GM12878 (cell line): ENCODE results near the gene PRIMPOL. TPM values are rescaled to one million over a fixed set of nuclear protein-coding genes. Genes with fewer than 3 reads are reported as not detected.

Source experiments
- ATAC-seq: fragments of 200-7000 bp; cut with Tn5 transposase; 3 replicates; pipeline ENCODE4 v1.9.1; 2020; ENCODE audit warnings: mild to moderate bottlenecking, moderate library complexity
- BruUV-seq: library from RNA; stranded (reverse); fragments of 400-500 nt; replicated peaks from 2 replicates; lab custom pipeline; 2021; lab: Mats Ljungman, UMichigan
- CTCF ChIA-PET: fragments of 300-600 bp; sonication (Branson Sonifier 250); formaldehyde crosslinking; extraction: SDS; loops from one replicate; lab custom pipeline; 2021; ENCODE audit warnings: inconsistent platforms; lab: Yijun Ruan, JAX
- POLR2A ChIA-PET: fragments of 350-600 bp; formaldehyde crosslinking; extraction: SDS; loops from one replicate; lab custom pipeline; 2021; ENCODE audit warnings: inconsistent platforms; lab: Charles Lee
- RAD21 ChIA-PET: fragments of 300-600 bp; sonication (Branson Sonifier 250); formaldehyde crosslinking; loops from one replicate; lab custom pipeline; 2023; ENCODE audit warnings: antibody characterized with exemption; ENCODE audit not compliant: unreplicated experiment; lab: Charles Lee
- SMC1A ChIA-PET: fragments of 300-600 bp; sonication (Branson Sonifier 250); formaldehyde crosslinking; loops from one replicate; lab custom pipeline; 2023; ENCODE audit not compliant: unreplicated experiment, uncharacterized antibody; lab: Charles Lee
- DNase-seq: peaks from one replicate; pipeline ENCODE4 v3.0.0-alpha.2; 2011; ENCODE audit warnings: low read depth, low spot score
- FAIRE-seq: peaks from 3 replicates; lab custom pipeline; 2011; peaks lifted over from hg19 to GRCh38; lab: Jason Lieb, UNC
- H2AFZ ChIP-seq: 2 replicates; pipeline ENCODE4 v1.6.0; 2011; ENCODE audit warnings: low read depth, low read length, control low read depth; ENCODE audit not compliant: control insufficient read depth
- H3K27ac ChIP-seq: 2 replicates; pipeline ENCODE4 v1.5.1; 2011; ENCODE audit warnings: control low read depth; ENCODE audit not compliant: control insufficient read depth, insufficient read depth
- H3K27me3 ChIP-seq, 2 experiments: replicated peaks in 1 of 2; 2 replicates each; pipeline versions ENCODE4 v1.6.0 to v1.6.1; 2011; ENCODE audit warnings: low read length in 1 of 2; ENCODE audit not compliant: control insufficient read depth in 2 of 2, insufficient read depth in 2 of 2
- H3K36me3 ChIP-seq, 2 experiments: 2 replicates each; pipeline ENCODE4 v1.5.1; 2011; ENCODE audit warnings: low read length in 1 of 2; ENCODE audit not compliant: control insufficient read depth in 2 of 2, insufficient read depth in 2 of 2
- H3K4me1 ChIP-seq: 2 replicates; pipeline ENCODE4 v1.6.1; 2011; ENCODE audit warnings: mild to moderate bottlenecking, low read length, moderate library complexity, mixed read lengths; ENCODE audit not compliant: control insufficient read depth, insufficient read depth
- H3K4me2 ChIP-seq: 2 replicates; pipeline ENCODE4 v1.6.0; 2011; ENCODE audit warnings: control low read depth; ENCODE audit not compliant: control insufficient read depth, insufficient read depth
- H3K4me3 ChIP-seq: fragments of 200-600 bp; sonication (generic); 2 replicates; pipeline ENCODE4 v1.5.1; 2016
- H3K79me2 ChIP-seq: 2 replicates; pipeline ENCODE4 v1.6.0; 2011; ENCODE audit warnings: low read length; ENCODE audit not compliant: control insufficient read depth, insufficient read depth
- H3K9ac ChIP-seq: 2 replicates; pipeline ENCODE4 v1.8.0; 2011; ENCODE audit warnings: low read length, control low read depth, mixed read lengths; ENCODE audit not compliant: control insufficient read depth, insufficient read depth
- H3K9me3 ChIP-seq: replicated peaks from 3 replicates; pipeline ENCODE4 v1.5.1; 2011; ENCODE audit warnings: mild to moderate bottlenecking, low read length; ENCODE audit not compliant: control insufficient read depth, insufficient read depth
- H4K20me1 ChIP-seq: 2 replicates; pipeline ENCODE4 v1.6.0; 2011; ENCODE audit not compliant: control insufficient read depth, insufficient read depth
- BCL3 ChIP-seq: IDR thresholded peaks from 2 replicates; pipeline ENCODE4 v1.6.1; 2011; ENCODE audit warnings: borderline replicate concordance, low read depth, mild to moderate bottlenecking, moderate library complexity, low read length; ENCODE audit not compliant: insufficient read depth, poor library complexity, severe bottlenecking
- MLLT1 ChIP-seq: fragments of 450-650 bp; IDR thresholded peaks from 2 replicates; pipeline ENCODE4 v1.6.1; 2016; ENCODE audit warnings: mild to moderate bottlenecking
- ZNF622 ChIP-seq: fragments of 450-650 bp; IDR thresholded peaks from 2 replicates; pipeline ENCODE4 v1.6.1; 2017; ENCODE audit warnings: mild to moderate bottlenecking, inconsistent platforms
- WGBS: methylation state at CpG from one replicate; pipeline ENCODE4 v1.1.6; 2016; ENCODE audit warnings: low lambda C conversion rate; ENCODE audit not compliant: insufficient replicate concordance, insufficient coverage; ENCODE audit errors: missing lambda C conversion rate; 5-methylcytosine and 5-hydroxymethylcytosine counted together
- in situ Hi-C: fragments of 300-500 bp; cut with MboI; formaldehyde crosslinking; loops from 9 replicates; pipeline ENCODE4 v1.14.3; 2018; ENCODE audit warnings: mixed read lengths
- intact Hi-C: fragments of 100-400 bp; cut with micrococcal nuclease; formaldehyde crosslinking; loops from one replicate; pipeline ENCODE4 v1.14.2; 2022; ENCODE audit not compliant: unreplicated experiment
- polyA plus RNA-seq, 11 experiments: library from polyadenylated mRNA; depleted of rRNA in 4 of 11; unstranded in 6 of 11; stranded (reverse) in 5 of 11; fragments of >200 nt; fragmentation: Nextera tagmentation in 4 of 11; fragmentation: Illumina TruSeq in 1 of 11; extraction: Ambion mirVana in 4 of 11; extraction: Trizol in 1 of 11; gene quantifications; 1 replicate in 1 of 11; 2 replicates in 10 of 11; pipeline versions ENCODE4 v1.2.1 to v1.2.3, GENCODE V29; 2011 to 2016; ENCODE audit warnings: inconsistent platforms in 2 of 11, missing spikeins in 2 of 11, low read depth in 1 of 11
- total RNA-seq, 4 experiments: library from RNA; depleted of rRNA in 3 of 4; stranded (reverse); fragments of >200 nt in 3 of 4; fragmentation: Illumina TruSeq in 1 of 4; extraction: Trizol in 1 of 4; gene quantifications; 2 replicates each; pipeline versions ENCODE4 v1.2.1 to v1.2.3, GENCODE V29; 2013 to 2021

The PRIMPOL gene
- total and polyA plus RNA-seq, 10 of the 15 experiments (the other 5 are each of a cell fraction or from before 2014, with no cell fraction given) = 10.6 to 23.7 (median 14.0) TPM

DNA sequence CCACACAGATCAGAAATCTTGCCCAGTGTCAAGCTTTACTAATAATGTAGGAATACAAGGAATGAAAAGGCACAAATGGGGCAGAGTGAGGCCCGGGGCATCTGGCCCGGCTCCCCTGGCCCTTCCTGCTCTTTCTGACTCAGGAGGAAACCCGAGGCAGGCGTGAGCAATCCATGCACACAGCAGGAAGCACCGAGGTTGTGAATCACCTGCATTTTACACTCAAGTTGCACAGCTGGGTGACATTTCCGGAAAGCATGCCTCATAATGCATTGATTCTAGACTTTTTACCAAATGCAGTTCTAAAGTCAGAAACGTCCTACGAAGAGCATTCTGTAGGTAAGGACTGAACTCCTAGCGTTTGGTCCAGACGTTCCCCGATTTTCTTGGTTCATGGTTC, 38.9 kb downstream of the PRIMPOL start:
- intact Hi-C loops = no loop called here
- RAD21 ChIA-PET = interaction anchor here (0.6 kb wide), 1 partner anchor 407 kb away, joined by 3 read pairs; no protein-coding TSS in a partner anchor
- BruUV-seq = no TSS peak
- H3K9ac ChIP-seq = no peak overlapping the region
- no peaks in the 10 kb centered on the region for H3K27me3 ChIP-seq
- in situ Hi-C loops = no loop called here
- H3K36me3 ChIP-seq = peaks cover 0 to 2% of the 10 kb centered on the region in 2 experiments; a peak in 1 of 4 replicates
- no peaks in the 10 kb centered on the region for H3K4me1 ChIP-seq
- no peak overlapping the region for H3K4me3 ChIP-seq
- no peaks in the 10 kb centered on the region for H4K20me1 ChIP-seq
- H3K4me2 ChIP-seq = no peak overlapping the region
- POLR2A ChIA-PET = interaction anchor here (0.6 kb wide), 1 partner anchor 185 kb away, joined by 3 read pairs; no protein-coding TSS in a partner anchor
- WGBS = 48% methylated on average over 11 of the region's 11 CpGs
- SMC1A ChIA-PET = no interaction called here
- FAIRE-seq (no peak), ATAC-seq (no peak)
- H3K79me2 ChIP-seq = no peaks in the 10 kb centered on the region
- no peak overlapping the region for H3K27ac ChIP-seq
- CTCF ChIA-PET = no interaction called here
- H2AFZ ChIP-seq = no peak overlapping the region
- TF ChIP-seq BCL3 (peak; percentile 71), ZNF622 (no peak), MLLT1 (no peak)
- TF ChIP-seq, all 136 proteins: peak for 1
- H3K9me3 ChIP-seq = no peaks in the 10 kb centered on the region
- no peak for DNase-seq
